NCI-H524 treated with DMSO at 0.1 percent for 48 hours (cell line): ENCODE measurements around the gene FGF1.
A peak's percentile ranks its signal among the peaks of the same experiment; 100 is the strongest.

Experiments used
- DNase-seq: peaks from one replicate; lab custom pipeline; 2025; lab: John Stamatoyannopoulos, UW

FGF1 gene

DNA sequence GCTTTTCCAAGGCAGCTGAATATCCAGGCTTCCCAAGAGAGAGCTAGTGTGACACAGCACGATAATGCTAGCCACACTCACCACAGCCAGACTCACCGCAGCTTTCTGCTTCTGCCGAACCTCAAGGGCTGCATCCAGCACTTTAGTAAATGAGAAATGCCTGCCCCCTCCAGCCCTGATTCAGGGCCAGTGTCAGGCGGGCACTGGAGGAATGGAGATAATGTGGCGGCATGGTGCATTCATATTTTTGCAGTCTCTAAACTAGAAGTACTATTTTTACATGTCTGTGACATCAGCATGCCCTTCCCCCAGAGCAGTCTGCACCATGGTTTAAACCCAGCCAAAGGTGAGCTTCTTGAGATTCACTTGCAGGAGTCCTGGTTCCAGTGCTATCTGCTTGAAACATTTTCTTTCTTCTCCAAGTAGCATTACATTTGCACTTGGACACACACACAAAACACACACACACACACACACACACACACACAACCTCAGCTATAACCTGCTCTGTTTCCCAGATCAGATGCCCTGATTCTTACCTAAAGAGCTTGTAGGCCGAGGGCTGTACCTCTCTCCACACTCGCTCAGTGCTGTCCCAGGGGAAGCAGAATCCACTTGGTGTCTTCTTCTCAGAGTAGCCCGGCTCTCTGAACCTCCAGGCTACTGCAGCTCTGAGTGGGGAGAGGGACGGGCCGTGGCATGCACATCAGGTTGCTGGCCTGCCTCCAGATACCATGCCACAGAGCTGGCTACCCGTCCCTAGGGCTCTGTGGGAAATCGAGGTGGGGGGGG is at the start of gene FGF1:
Gene FGF1 (minus strand): TSS at position 673 of the 792 bp plus-strand sequence. CDS start 71,963 bp downstream, outside the sequence.
- no peak for DNase-seq

DNA sequence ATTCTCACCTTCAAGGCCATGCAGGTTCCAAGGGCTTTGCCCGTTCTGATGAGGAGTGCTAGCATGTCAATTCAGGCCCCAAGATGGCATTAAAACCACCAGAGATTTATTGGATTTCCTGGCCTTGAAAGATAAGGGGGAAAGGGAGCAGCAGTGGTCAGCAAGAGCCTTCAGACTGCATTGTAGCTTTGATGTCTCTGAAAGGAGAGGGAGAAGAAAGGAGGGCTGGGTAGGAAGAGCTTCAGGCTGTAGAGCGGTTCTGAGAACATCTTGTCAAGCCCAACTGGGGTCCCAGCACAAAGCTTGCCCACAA is 41.8 kb upstream of the FGF1 start:
- DNase-seq: no peak

DNA sequence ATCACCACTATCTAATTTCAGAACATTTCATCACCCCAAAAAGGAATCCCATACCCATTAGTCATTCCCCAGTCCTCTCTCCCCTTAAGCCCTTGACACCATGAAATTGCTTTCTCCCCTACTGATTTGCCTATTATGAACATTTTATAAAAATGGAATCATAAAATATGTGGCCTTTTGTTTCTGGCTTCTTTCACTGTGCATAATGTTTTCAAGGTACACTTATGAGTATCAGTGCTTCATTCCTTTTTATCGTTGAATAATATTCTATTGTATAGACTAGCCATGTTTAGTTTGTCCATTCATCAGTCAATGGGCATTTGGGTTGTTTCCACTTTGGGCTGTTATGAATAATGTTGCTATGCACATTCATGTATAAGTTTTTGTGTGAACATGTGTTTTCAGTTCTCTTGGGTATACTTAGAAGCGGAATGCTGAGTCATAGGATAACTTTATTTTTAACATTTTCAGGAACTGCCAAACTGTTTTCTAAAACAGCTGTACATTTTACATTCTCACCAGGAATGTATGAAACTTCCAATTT is 40.4 kb upstream of the FGF1 start:
- DNase-seq: no peak

DNA sequence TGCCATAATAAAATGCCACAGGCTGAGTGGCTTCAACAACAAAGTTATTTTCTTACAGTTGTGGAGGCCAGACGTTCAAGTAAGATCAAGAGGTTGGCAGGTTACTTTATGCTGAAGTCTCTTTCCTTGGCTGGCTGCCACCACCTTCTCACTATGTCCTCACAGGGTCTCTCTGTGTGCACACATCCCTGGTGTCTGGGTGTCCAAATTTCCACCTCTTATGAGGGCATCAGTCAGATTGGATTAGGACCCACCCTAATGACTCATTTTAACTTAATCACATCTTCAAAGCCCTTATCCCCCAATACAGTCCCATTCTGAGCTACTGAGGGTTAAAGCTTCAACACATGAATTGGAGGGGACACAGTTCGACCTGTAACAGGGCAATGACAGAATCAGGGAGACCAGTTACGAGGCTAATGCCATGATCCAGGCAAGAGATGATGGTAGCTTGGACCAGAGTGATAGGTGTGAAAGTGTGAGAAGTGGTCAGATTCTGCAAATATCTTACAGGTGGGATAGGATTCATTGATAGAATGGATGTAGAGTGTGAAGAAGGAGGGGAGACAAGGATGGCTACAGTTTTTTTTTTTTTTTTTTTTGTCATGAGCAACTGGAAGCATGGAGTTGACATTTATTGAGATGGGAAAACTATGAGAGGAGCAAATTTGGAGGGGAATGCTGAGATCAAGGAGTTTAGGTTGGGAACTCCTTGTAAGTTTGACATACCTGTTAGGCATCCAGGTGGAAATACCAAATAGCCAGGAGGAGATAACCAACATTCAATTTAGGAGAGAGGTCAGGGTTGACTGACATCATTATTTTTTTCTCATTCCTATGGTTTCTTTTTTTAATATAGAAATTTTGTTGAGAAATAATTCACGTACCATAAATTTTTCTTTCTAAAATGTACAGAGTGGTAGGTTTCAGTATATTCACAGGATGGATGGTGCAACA is 39.6 kb upstream of the FGF1 start:
- no peak for DNase-seq

DNA sequence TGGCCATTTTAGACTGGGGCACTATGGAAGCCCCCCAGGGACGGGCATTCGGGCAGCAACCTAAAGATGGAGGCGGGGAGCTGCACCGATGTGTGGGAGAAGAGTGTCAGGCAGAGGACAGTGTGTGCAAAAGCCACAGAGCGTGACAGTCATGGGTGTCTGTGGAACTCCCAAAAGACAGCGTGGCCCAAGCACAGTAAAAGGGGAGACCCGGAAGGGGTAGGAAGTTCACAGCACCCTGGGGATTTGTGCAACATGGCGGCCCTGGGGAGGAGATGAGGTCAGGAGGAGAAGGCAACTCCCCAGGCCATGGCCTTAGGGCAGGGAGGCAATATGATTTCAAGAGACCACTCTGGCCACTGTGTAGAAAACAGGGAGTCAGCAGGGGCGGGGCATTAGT is 38.9 kb upstream of the FGF1 start:
- DNase-seq: no peak

DNA sequence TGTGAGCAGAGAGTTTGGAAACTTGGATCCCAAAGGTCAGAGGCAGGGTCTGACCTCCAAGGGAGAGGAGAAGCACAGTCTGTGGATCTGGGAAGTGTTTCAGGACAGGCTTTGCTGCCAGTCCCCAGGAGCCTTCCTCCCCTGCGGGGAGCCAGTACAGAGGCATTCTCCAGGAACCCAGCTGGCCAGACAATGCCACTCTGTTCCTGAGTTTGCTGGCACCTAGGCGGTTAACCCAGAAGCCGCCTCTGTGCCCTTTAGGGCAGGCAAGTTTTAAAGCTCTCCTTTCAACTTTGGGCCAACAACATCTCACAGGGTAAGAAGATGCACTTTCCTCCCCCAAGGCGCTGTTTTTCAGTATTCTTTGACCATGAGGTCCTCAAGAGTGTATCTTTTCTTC is 37.0 kb upstream of the FGF1 start:
- DNase-seq: no peak

DNA sequence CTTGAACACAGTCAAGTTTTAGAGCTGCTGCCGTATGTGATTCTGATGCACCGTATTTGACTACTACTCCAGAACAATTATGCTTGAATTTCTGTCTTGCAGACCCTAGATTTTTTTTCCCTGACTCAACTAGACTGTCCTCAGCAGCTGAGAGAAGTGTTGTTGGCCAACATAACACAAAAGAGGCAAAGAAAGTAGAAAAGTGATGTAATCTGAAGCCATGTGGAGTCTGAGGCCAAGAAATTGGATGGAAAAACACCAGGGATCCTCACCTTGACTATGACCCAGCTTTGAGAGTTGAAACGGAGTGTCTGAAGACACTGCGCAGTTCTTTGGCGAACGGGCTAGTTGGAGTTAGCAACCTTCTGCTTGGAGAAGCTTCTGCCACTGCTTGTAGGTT is 36.3 kb upstream of the FGF1 start:
- no peak for DNase-seq

DNA sequence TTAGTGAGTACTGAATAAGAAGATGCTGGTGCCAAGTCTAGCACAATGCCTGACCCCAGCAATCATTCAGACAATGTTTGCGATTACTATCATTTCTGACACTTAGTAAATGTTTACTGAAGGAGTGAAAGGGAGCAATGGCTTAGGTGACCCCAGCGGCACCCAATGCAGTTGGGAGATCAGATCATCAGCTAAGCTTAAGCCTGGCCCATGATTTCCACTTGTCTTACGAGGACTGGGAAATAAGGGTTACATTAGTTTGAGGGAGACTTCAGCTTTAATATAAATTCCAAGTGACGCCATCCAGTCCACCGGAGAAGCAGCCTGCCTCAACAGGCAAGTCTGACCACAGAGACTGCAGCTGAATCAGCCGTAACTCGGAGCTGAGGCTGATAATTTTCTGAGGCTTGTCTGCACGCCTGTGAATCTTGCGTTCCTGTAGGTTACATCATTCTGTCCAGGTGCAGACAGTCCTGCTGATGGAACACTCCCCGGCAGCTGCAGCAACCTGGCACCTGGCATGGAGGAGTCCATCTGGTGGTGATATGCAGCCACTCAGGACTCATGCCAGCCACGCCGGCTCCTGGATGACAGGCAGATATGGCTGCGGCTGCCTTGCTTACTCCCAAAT is 34.9 kb upstream of the FGF1 start:
- DNase-seq: no peak

DNA sequence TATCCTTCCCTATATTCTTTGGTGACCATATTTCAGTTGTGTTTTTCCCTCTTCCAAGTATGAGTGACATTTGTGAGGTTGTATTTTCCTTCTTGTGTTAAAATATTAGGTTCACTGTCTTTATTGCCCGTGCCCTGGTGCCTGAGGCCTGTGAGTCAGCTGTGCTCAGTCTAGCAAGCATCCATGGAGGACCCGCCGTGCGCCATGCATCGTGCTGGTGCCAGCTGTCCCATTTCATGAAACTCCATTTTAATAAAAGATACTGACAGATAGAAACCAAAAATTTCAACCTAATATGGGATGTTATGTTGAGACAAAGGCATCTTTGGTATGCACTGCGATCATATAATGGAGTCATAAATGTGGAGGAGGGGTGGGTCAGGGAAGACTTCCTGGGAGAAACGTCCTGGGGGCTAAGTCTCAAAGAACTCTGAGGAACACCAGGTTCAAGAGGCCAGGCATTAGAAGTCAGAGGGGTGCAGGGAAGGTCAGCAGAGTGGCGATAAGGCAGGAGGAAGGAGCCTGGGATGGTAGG is 34.0 kb upstream of the FGF1 start:
- no peak for DNase-seq

DNA sequence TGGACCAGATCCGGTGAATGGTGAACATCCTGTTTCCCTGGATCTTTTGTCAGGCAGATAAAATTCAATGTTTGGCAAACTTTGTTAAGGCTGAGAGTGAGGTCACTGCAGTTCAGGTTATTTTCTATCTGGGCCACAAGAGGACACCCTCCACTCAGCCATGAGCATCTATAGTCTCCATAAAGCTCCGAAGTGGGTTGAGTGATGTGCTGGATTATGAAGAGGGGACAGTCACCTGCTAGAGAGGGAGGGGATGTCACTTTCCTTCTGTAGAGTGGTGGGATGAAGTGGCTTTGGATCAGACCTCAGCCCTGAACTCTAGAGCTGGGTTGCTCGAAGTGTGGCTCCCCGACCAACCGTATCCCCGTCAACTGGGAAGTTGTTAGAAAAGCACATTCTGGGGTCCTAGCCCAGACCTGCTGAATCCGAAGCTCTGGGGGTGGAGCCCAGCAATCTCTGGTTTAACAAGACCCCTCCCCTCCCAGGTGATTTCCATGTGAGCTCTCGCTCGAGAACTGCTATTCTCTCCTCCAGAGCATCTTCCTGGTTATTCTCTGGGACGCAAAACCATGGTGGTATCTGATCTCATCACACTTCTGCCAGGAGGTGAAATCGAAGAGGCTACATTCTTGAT is 31.8 kb upstream of the FGF1 start:
- DNase-seq: no peak

DNA sequence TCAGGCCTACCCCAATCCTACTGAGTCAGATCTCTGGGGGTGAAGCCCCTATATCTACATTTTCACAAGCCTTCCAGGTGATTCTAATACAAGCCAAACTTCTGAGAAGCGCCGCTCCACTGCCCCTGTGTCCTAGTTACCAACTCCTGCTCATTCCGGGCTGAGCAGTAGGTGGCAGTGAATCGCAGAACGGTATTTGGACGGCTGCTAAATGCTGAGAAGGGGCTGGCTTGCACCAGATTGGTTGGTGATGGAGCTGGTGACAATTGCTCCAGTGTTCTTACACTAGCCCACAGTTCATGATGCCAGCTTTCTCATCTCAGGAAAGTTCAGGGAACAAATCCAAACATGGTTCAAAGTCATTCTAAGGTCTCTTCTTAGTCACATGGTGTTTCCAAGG is 31.1 kb upstream of the FGF1 start:
- DNase-seq: peak; percentile 12

DNA sequence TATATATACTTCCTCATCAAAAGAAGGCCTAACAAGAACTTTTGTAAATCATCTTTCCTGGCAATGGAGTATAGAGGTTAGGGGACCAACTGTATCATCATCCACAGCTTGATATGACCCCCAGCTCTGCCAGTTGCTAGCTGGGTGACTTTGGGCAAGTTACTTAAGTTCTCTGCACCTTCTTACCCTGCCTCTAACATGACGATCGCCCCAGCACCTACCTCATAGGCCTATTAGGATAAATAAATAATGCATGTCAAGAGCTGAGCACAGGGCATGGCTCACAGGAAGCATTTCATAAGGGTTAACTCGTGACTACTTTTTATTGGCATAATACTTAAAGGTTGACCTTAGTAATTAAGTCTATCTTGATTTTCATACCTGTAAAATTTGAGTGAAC is 29.4 kb upstream of the FGF1 start:
- no peak for DNase-seq

DNA sequence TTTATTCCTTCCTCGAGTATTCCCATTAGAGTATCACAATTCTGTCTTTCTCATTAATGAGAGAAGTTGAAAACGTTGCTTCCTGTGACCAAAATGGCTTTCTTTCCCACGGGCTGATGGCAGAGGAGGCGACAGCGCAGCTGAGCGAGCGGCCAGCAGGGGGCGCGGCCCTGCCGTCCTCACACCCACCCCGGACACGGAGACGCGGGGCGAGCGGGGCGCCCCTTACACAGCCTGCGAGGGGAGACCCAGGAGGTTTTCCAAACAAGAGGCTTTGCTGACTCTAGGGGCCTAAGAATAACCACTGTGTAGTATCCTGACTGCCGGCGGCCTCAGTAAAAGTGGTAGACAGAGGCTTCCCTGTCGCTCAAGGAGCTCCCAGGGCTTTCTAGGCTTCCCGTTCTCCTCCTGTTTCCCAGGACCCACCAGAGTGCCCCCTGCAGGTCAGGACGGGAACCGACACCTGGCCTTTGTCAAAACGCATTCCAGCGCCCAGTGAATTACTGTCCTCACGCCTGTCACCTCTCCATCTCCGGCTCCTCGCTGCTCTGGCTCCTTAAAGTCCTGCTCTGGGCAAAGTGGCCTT is 27.3 kb upstream of the FGF1 start:
- no peak for DNase-seq

DNA sequence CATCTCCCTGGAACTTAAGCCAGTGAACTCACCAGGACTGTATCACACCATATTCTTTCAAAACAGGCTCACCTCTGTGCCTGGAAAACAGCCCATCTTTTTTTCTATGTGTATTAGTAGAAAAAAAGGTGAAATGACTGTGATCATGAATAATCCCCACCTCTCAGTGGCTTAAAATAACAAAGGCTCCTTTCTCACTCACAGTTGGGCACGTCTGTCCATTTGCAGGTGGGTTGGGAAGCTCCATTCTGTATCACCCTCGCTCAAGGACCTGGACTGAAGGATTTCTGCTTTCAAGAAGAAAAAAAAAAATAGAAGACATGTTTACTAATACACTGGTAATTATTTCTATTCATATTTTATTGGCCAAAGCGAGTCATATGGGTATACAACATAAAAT is 17.3 kb upstream of the FGF1 start:
- DNase-seq: no peak

DNA sequence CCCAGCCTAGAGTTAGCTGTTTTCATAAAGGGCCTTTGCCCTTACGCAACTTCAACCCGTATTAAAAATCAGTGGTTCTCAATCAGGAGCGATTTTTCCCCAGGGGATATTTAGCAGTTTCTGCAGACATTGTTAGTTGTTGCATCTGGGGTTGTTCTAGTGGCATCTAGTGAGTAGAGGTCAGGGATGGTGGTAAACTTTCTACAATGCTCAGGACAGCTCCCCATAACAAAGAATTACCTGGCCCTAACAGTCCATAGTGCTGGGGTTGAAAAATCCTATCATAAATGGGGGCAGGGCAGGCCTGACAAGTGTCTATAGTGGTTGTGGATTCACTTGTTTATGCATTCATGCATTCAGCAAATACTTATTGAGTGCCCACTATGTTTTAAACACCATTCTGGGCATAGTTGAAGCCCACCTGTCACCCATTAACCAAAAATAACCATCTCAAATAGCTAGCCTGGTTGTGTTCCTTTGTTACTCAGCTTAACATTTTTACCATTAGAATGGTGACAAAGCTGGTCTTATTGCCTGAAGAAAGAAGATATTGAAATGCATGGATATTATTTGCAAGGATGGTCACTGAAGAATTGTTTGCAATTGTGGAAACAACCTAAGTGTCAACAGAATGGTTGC is 15.9 kb upstream of the FGF1 start:
- DNase-seq: no peak

DNA sequence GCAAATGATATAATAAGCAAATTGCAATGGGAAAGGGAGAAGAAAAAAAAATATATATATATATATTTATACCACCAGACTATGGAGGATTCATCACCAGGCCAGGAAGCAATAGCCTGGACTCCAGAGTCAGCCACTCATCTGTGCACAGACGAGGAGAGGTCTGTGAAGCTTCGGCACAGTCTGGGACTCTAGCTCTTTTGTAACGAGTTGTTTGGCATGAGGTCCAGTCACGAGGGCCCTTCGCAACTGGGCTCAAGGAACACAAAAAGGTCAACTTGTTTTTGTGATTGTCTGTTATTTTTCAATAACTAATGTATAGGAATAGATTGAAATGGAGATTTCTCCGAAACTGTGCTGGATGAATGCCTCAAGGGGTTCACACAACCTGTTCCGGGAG is 14.7 kb upstream of the FGF1 start:
- DNase-seq: no peak

DNA sequence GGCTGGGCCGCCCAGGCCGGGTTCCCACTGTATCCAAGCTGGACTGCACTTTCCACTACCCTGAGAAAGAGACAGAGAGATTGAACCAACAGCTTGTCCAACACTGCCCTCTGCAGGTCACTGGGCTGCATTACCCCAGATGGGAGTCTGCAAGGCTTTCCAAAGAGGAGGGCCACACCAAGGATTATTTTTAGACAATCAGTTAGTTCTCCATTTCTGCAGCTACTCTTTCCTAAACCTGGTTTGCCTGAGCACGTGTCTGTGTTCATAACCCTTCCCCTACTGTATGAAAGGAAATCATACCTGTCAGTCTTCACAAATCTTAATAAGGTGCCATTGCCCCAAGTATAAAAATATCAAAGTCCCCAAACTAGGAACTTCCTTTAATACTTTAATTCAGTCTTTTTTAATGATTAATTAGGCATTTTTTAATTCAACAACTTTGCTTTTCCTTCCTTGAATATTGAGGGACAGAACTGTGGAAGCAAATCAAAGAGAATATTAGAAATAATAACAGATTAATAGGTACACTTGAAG is 13.4 kb upstream of the FGF1 start:
- DNase-seq: peak; percentile 8

DNA sequence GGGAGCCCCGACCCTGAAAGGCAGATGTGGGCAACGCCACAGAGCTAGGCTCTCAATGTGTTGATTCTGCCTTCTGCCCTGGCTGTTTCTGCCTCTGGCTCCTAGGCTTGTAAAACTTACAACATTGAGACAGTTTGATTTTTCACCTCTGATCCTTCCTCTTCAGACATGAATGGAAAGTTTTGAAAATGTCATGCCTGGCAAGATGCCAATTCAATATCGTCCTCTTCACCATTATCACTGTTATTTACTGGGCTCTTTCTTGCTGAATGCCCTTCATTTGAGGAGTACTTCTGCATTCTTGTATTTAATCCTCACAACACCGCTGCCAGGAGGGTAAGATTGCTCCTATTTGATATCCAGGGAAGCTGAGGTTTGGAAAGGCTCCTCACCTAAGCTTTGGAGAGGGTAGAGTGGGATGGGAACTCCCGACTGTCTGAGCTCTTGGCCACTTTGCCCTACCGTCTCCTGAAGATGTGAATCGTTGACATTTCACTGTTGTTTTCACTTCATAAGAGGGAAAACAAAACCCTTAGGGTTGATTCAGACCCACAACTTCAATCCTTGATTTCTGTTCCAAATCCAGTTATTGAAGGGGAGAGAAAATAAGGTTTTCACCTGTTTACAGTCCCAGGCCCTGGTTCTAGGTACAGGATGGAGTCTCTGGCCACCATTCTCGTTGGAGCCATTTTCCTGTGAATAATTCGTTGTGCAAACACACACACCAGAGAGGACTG is 12.7 kb upstream of the FGF1 start:
- no peak for DNase-seq

DNA sequence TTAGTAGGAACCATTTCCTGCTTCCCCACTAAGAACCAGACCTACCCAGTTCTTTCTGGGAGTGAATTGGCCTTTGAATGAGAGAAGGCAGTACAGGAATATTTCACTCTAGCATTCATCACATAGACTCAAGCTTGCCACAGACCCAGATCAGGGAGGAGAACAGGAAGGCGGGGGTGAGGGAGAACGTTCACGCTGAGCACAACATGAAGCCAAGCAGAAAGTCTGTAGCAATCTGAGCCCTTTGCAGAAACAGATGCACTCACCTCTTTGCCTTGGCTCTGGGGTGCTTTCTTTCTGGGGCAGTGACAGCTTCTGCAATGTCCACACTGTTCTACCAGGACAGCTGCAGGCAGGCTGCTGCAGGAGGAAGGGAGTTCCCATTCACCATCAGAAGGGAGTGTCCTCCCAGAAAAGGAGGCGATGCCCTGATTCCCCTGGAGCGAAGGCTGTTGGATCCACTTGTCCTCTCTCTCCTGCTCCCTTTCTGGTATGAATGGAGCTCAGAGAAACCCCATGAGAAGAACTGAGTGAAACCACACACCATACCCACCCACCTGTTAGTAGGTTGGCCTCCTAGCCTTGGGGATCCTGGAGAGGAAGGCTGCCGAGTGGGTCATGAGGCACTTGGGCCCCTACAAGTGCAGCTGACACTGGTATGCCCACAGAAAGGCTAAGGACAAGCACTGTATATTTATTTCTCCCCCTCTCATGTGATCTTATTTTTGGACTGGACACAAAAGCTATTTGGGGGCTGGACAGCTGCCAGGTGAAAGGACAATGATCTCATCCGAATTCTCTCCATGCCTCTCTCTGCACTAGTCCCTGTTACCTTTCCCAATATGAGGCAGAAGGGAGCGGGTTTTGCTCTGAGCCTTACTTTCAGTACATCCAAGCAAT is 11.7 kb upstream of the FGF1 start:
- DNase-seq: no peak
